CD4-positive, alpha-beta T cell treated with Interleukin-21 for 1 hour (primary cell): Measurements from ENCODE around the gene C1QL4.
"Not testable (repeated sequence)": the region's sequence is repeated elsewhere in the genome, so short reads cannot be mapped to it uniquely, and the experiment has no call there.

Experiments
- DNase-seq: peaks from one replicate; pipeline ENCODE4 v3.0.0-alpha.2; 2020

Gene C1QL4

DNA sequence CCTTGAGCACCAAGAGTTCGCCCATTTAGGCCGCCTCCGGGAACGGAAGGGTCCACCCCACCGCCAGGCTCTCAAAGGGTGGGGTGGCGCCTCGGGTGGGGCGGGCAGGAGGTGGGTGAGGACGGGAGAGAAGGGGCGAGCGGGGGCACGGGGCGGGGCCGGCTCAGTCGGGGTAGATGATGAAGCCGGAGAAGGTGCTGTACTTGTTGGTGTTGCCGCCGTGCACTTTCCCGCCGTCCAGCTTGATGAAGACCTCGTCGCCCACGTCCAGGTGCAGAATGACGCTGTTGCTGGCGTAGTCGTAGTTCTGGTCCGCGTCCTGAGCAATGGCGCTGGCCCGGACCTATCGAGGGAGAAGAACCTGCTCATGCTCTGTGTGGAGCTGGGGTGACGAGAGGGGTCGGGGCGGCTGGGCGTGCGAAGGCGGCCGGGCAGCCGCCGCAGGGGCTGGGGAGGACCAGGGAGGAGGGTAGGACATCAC lies 4.1 kb downstream of the C1QL4 start:
- no peak for DNase-seq

DNA sequence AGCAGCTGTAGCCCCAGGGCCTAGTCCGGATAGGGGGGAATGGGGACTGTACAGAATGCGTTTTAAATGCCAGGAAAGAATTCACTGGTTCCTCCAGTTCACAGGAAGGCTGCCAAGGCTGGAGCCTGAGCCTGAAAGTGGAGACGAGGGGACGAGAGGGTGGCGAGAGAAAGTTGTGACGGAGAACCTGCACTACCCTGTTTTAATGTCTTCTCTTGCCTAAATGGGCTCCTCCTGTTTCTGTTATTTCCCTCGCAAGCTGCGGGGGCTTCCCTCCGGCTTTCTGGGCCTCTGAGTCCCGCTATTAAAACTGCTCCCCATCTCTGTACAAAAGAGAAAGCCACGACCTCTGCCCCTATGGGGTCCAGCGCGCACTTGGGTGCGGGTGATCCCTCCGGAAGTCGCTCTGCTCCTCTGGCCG lies 4.5 kb downstream of the C1QL4 start:
- no peak for DNase-seq

DNA sequence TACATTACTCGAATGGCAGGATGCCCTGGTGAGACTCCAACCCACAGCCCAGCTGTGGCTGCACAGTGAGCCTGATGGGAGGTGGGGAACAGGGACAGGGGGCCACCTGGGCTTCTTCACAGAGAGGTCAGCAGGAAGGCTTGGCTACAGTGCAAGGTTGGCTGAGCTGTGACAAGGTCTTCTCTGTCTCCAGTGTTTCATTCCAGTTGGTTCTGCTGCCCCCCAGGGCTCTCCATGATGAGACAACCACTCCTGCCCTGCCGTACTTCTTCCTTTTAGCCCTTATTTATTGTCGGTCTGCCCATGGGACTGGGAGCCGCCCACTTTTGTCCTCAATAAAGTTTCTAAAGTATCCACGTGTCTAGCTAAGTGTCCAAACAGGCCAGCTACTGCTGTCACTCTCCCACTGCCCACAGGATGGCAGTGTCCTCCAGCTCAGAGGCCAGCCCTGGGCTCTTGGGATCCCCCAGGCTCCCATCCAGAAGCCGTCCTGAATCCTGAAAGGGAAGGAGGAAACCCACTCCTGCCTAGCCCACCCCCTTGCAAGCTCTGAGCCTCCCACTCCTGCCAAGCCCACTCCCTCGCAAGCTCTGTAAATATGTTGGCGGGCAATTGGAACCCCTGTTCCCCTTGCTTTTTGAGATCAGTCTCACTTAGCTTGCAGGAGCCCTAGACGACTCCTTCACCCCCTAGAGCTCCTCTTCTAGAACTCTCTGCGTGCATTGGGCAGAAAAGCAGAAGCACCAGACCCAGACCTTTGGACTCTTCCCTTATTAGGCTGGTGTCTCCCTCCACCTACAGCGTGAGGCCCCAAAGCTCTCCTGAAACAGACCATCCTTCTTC lies 5.4 kb downstream of the C1QL4 start:
- DNase-seq: no peak

DNA sequence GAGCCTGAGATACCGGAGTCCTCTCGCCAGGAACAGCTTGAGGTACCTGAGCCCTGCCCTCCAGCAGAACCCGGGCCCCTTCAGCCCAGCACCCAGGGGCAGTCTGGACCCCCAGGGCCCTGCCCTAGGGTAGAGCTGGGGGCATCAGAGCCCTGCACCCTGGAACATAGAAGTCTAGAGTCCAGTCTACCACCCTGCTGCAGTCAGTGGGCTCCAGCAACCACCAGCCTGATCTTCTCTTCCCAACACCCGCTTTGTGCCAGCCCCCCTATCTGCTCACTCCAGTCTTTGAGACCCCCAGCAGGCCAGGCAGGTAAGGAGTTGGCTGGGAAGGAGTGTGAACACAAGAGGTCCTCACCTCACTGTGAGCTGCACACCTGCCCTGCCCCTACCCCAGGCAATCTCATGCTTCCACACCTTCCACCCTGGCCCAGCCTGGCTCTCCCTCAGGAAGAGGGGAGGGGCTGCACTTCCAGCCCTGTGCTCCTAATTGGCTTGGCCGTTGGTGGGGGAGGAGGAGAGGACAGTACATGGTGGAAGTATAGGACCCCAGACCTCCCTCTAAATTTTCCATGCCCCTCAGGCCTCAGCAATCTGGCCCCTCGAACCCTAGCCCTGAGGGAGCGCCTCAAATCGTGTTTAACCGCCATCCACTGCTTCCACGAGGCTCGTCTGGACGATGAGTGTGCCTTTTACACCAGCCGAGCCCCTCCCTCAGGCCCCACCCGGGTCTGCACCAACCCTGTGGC lies 6.2 kb downstream of the C1QL4 start:
- no peak for DNase-seq

DNA sequence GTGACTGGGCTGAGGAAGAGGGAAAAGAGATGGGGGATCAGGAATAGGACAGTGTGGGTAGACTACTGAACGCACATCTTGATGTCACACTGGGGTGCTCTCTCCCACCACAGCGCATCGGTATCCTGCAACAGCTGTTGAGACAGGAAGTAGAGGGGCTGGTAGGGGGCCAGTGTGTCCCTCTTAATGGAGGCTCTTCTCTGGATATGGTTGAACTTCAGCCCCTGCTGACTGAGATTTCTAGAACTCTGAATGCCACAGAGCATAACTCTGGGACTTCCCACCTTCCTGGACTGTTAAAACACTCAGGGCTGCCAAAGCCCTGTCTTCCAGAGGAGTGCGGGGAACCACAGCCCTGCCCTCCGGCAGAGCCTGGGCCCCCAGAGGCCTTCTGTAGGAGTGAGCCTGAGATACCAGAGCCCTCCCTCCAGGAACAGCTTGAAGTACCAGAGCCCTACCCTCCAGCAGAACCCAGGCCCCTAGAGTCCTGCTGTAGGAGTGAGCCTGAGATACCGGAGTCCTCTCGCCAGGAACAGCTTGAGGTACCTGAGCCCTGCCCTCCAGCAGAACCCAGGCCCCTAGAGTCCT lies 6.9 kb downstream of the C1QL4 start:
- DNase-seq: no peak

DNA sequence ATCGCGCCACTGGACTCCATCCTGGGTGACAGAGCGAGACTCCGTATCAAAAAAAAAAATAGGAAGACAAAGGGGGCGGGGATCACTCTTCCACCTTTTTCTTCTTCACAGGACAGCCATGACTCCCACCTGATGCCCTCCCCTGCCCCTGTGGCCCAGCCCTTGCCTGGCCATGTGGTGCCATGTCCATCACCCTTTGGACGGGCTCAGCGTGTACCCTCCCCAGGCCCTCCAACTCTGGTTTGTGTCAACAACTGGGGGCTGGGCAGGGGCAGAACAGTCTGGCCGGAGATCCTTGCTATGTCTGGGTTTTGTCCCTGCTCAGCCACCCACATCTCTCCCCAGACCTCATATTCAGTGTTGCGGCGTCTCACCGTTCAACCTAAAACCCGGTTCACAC lies 8.2 kb downstream of the C1QL4 start:
- DNase-seq: no peak

DNA sequence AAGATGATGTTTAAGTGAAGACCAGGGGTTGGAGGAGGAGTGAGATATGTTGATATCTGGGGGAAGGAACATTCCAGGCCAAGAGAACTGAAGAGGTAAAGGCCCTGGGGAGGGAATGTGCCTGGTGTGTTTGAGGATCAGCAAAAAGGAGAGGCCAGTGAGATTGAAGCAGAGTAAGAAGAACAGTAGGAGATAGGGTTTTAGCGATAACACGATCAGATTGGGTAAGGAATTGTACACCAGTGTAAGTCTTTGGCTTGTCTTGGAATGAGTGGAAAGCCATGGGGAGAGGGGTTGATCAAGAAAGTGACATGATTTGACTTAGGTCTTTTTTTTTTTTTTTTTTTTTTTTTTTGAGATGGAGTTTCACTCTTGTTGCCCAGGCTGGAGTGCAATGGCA lies 9.1 kb downstream of the C1QL4 start:
- no peak for DNase-seq

DNA sequence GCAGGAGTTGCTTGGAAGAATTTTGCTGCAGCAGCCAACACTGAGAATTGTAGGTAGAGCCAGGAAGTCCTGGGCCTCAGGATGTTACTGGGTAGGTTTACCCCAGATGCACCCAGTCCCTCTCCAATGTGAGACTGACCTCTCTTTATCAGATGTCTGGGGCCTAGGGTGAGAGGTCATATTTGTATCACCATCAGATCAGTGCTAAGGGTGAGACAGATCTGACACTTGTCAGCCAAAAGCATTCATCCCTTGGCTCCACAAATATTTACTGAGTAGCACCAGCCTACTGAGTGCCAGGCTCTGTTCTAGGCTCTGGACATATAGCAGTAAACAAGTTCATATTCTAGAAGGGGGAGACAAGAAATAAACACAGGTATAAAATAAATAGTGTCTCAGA lies 9.6 kb downstream of the C1QL4 start:
- no peak for DNase-seq

DNA sequence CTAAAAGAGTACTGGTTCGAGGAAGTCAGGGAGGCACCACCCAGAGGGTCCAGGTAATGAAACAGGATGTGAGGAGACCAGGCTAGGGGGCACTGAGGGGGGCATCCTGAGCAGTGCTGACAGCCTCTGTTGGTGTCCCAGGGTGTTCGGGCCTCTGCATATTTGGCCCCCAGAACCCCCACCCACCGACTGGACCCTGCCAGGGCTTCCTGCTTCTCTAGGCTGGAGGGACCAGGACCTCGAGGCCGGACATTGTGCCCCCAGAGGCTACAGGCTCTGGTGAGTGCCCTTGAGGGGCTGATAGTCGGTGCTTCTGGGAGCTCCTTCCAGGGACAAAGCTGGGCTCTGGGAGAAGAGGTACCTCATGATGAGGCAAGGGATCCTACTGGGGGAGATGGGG lies 11.4 kb downstream of the C1QL4 start:
- no peak for DNase-seq

DNA sequence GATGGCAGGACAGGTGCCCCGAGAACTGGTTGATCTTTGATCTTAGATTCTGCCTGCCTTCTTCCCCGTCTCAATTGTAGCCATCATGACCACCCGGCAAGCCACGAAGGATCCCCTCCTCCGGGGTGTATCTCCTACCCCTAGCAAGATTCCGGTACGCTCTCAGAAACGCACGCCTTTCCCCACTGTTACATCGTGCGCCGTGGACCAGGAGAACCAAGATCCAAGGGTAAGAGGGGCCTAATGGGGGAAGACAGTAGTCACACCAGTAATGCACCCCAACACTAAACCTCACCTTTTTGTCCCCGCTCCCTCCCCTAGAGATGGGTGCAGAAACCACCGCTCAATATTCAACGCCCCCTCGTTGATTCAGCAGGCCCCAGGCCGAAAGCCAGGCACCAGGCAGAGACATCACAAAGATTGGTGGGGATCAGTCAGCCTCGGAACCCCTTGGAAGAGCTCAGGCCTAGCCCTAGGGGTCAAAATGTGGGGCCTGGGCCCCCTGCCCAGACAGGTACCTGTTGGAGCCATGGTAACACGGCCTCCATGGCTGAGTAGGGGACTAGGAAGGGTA lies 13.4 kb downstream of the C1QL4 start:
- DNase-seq: no peak

DNA sequence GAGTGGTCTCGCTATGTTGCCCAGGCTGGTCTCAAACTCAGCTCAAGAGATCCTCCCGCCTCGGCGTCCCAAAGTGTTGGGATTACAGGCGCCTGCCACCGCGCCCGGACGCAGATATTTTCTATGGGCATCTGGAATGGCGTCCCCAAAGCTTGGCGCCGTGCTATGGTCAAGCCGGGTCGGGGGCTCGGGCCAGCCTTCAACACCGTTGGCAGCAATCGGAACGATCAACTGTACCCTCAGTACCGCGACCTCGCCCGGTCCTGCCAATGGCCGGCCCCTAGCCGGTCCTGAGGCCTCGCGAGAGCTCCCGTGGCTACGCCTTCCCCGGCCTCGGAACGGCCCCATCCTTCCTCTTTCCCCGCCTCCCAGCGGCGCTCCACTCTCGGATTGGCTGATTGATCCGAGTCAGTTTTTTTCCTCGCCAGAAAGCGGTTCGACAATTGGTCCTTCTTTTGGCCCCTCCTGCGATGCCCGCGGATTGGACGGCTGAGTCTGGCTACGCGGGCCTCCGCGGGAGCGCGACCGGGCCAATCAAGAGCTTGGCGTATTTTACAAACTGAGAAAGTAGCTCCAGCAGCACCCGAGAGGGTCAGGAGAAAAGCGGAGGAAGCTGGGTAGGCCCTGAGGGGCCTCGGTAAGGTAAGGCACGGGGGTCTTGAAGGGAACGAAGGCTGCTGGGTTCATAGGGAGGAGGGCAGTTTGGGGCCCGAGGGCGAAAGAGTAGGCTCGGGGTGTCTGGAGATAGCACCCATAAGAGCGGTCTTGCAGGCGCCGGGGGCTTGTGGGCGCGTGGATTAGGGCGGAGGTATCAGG lies 14.1 kb downstream of the C1QL4 start, which contains the start of gene TROAP:
TSS of gene TROAP (plus strand) at position 548 of the 816 bp plus-strand sequence. CDS start 354 bp downstream, outside the sequence.
- DNase-seq: peak; percentile 99

DNA sequence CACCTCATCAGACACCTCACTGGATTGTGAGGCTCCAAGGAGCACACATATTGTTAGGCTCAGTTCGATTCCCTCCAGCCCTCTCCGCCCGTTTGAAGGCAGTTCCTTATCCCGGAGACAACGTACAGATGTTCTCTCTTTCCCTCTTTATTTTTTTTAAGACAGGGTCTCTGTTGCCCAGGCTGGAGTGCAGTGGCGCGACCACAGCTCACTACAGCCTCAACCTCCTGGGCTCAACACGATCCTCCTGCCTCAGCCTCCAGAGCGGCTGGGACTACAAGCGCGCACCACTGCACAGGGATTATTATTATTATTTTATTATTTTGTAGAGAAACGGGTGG lies 14.7 kb downstream of the C1QL4 start:
- DNase-seq: no peak

DNA sequence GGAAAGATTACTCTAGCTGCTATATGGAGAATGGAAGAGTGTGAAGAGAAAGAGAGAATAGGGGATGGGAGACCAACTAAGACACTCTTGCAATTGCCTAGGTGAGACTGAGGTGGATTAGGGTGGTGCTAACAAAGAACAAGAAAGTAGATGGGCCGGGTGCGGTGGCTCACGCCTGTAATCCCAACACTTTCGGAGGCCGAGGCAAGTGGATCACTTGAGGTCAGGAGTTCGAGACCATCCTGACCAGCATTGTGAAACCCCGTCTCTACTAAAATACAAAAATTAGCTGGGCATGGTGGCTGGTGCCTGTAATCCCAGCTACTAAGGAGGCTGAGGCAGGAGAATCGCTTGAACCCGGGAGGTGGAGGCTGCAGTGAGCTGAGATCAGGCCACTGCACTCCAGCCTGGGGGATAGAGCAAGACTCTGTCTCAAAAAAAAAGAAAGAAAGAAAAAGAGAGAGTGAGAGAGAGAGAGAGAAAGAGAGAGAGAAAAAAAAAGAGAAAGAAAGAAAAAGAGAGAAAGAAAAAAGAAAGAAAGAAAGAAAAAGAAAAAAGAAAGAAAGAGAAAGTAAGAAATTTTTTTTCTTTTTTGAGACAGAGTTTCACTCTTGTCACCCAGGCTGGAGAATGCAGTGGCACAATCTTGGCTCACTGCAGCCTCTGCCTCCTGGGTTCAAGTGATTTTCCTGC lies 16.4 kb downstream of the C1QL4 start:
- DNase-seq: not testable (repeated sequence)

DNA sequence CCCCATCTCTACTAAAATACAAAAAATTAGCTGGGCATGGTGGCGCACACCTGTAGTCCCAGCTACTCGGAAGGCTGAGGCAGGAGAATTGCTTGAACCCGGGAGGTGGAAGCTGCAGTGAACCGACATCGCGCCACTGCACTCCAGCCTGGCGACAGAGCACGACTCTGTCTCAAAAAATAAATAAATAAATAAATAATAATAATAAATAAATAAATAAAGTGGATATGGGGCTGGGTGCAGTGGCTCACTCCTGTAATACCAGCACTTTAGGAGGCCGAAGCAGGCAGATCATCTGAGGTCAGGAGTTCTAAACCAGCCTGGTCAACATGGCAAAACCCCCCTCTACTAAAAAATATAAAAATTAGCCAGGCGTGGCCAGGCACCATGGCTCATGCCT lies 19.9 kb downstream of the C1QL4 start:
- not testable (repeated sequence) for DNase-seq

DNA sequence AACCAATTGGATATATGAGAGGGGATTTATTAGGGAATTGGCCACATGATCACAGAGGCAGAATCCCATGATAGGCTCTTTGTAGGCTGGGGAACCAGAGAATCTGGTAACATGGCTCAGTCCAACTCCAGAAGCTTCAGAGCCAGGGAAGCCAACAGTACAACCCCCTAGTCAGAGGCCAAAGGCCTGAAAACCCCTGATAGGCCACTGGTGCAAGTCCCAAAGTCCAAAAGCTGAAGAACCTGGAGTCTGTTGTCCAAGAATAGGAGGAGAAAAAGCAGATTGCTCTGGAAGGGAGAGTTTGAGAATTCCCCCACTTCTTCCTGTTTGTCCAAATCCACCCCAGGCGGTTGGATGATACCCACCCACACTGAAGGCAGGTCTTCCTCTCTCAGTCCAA lies 22.2 kb downstream of the C1QL4 start:
- DNase-seq: no peak

DNA sequence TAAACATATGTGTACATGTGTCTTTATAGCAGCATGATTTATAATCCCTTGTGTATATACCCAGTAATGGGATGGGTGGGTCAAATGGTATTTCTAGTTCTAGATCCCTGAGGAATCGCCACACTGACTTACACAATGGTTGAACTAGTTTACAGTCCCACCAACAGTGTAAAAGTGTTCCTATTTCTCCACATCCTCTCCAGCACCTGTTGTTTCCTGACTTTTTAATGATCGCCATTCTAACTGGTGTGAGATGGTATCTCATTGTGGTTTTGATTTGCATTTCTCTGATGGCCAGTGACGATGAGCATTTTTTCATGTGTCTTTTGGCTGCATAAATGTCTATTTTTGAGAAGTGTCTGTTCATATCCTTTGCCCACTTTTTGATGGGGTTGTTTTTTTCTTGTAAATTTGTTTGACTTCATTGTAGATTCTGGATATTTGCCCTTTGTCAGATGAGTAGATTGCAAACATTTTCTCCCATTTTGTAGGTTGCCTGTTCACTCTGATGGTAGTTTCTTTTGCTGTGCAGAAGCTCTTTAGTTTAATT lies 26.5 kb downstream of the C1QL4 start:
- DNase-seq: not testable (repeated sequence)

DNA sequence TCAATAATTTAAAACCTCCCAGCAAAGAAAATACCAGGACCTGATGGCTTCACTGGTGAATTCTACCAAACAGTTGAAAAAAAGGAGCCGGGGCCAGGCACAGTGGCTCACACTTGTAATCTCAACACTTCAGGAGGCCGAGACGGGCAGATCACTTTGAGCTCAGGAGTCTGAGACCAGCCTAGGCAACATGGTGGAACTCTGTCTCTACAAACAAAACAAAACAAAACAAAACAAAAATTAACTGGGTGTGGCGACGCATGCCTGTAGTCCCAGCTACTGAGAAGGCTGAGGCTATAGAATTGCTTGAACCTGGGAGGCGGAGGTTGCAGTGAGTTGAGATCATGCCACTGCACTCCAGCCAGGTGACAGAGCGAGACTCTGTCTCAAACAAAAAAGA lies 27.6 kb downstream of the C1QL4 start:
- DNase-seq: no peak

DNA sequence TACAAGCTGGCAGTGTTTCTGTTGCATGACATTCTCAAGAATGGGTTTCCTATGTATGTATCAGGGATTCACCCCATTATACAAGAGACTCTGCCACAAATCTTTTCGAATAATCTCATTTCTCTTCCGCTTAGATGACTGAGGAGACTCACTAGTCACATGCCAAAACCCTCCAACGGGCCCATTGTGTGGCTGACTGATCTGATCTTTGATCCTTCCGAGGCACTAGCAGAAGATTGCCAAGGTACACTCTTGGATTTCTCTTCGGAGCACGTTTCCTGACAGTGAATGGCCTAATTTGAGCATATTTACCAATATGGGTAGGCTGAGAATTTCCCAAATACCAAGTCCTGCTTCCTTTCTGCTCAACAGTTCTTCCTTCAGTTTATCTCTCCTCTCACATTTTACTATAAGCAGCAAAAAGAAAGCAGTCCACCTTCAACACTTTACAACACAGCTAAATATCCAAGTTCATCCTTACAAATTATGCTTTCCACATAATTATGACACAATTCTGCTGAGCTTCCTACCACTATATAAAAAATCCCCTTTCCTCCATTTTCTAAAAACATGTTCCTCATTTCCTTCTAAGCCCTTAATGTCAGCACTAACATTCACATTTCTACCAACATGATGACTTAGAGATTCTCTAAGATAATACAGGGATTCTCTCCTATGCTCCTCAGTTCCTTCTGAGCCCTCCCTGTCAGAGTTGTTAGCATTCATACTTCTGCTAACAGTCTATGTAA lies 31.1 kb downstream of the C1QL4 start:
- no peak for DNase-seq

DNA sequence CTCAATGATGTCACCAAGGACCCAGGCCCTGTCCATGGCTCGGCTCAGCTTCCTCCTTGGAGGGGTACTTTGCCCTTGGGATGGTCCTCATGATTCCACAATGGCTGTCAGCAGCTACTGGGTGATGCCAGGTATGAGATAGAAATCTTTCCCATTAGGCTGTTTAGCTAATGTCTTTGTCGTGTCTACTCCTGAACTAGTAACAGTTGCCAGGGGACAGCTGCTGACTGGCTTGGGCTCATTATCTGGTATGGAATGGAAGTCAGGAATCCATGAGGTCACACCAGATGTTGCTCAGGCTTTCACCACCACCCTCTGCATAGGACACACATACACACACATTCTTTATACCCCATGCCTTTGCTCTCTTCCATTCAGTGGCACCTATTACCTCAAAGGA lies 32.8 kb downstream of the C1QL4 start:
- DNase-seq: no peak

DNA sequence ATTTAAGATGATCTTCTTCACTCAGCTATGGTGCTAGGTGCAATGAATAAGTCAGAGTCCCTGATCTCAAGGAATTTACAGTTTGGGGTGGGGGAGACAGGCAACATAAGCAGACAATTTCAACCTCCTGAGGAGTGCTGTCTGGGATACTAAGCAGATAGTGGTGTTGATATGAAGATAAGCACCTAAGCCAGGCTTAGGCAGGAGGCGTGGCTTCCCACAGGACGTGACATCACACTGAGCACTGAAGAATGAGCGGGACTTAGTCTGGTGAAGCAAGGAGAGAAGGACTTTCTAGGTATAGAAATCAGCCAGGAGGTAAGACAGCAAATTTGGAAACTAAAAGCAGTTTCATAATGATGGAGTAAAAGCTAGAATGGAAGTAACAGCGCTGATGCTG lies 35.2 kb downstream of the C1QL4 start:
- DNase-seq: no peak

DNA sequence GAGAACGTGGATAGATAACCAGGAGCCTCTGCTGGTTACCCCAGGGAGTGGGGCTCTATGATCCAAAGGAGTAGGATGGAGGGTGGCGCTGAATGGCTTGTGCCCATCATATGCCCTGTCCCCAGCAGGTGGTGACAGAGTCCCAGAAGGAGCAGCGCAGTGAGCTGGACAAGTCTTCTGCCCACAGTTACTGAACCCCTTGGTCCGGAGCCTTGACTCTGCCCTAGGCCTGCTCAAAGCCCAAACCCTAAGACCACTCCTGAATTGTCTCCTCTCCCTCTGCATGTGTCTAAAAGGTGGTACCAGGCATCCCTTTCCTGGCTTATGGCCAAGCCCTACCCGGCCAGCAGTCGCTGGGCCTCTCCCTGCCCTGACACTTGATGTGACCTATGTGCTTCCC lies 38.8 kb downstream of the C1QL4 start:
- DNase-seq: no peak
